B cell (primary cell): ENCODE measurements around the gene ANKRD23. TPM values are rescaled to one million over a fixed set of nuclear protein-coding genes. Genes with fewer than 3 reads are reported as not detected.

ENCODE experiments used
- ATAC-seq: fragments of 200-7000 bp; cut with Tn5 transposase; one replicate; pipeline ENCODE4 v1.10.0; 2021; ENCODE audit warnings: low read depth, mild to moderate bottlenecking, moderate number of reproducible peaks, moderate library complexity
- CTCF ChIA-PET: fragments of 350-600 bp; sonication (Branson Sonifier 250); formaldehyde crosslinking; loops from one replicate; lab custom pipeline; 2021; ENCODE audit warnings: antibody characterized with exemption, inconsistent platforms; lab: Charles Lee
- POLR2A ChIA-PET: fragments of 350-600 bp; sonication (Branson Sonifier 250); formaldehyde crosslinking; loops from one replicate; lab custom pipeline; 2021; ENCODE audit warnings: antibody characterized with exemption; lab: Charles Lee
- DNase-seq: peaks from one replicate; pipeline ENCODE4 v3.0.0; 2013
- H2AFZ ChIP-seq: 2 replicates; pipeline ENCODE4 v1.6.1; 2012; ENCODE audit warnings: mild to moderate bottlenecking, low read depth, low read length; ENCODE audit not compliant: insufficient read depth, poor library complexity, severe bottlenecking
- H3K27ac ChIP-seq, 2 donors: 1 replicate in 1 of 2; 2 replicates in 1 of 2; pipeline ENCODE4 v1.5.1; 2012 to 2013; ENCODE audit warnings: low read length in 2 of 2, mild to moderate bottlenecking in 2 of 2, moderate library complexity in 1 of 2
- H3K27me3 ChIP-seq, 4 experiments: fragments of 200-600 bp in 1 of 4; sonication (generic) in 1 of 4; replicated peaks in 1 of 4; 1 replicate in 2 of 4; 2 replicates in 2 of 4; pipeline versions ENCODE4 v1.6.1 to v1.7.0; 2013 to 2016; ENCODE audit warnings: low read length in 3 of 4, mild to moderate bottlenecking in 2 of 4, mixed read lengths in 1 of 4, moderate library complexity in 1 of 4; ENCODE audit not compliant: insufficient read depth in 4 of 4, control insufficient read depth in 3 of 4; ENCODE audit errors: control extremely low read depth in 1 of 4
- H3K36me3 ChIP-seq, 2 experiments: replicated peaks in 1 of 2; 1 replicate in 1 of 2; 2 replicates in 1 of 2; pipeline versions ENCODE4 v1.6.1 to v1.7.1; 2013; ENCODE audit warnings: low read length in 1 of 2; ENCODE audit not compliant: insufficient read depth in 2 of 2, control insufficient read depth in 1 of 2; ENCODE audit errors: control extremely low read depth in 1 of 2, extremely low read depth in 1 of 2
- H3K4me1 ChIP-seq, 2 donors: fragments of 200-600 bp in 1 of 2; sonication (generic) in 1 of 2; 1 replicate in 1 of 2; 2 replicates in 1 of 2; pipeline versions ENCODE4 v1.5.1 to v1.6.1; 2013 to 2017; ENCODE audit warnings: low read length in 2 of 2; ENCODE audit not compliant: control insufficient read depth in 2 of 2, insufficient read depth in 2 of 2
- H3K4me2 ChIP-seq: replicated peaks from 2 replicates; pipeline ENCODE3; 2012; ENCODE audit warnings: mild to moderate bottlenecking, low read depth, low read length; ENCODE audit not compliant: poor library complexity, severe bottlenecking
- H3K4me3 ChIP-seq, 5 experiments: fragments of 200-600 bp in 1 of 5; sonication (generic) in 1 of 5; 1 replicate in 3 of 5; 2 replicates in 2 of 5; pipeline versions ENCODE4 v1.5.1 to v1.7.0; 2011 to 2016; ENCODE audit warnings: low read length in 4 of 5, mild to moderate bottlenecking in 4 of 5, low read depth in 2 of 5, control low read depth in 1 of 5, moderate library complexity in 1 of 5; ENCODE audit not compliant: insufficient read depth in 1 of 5; ENCODE audit errors: control extremely low read depth in 1 of 5, extremely low read depth in 1 of 5
- H3K79me2 ChIP-seq: fragments of 200-600 bp; sonication (generic); one replicate; pipeline ENCODE4 v1.6.0; 2016; ENCODE audit warnings: low read length; ENCODE audit not compliant: control insufficient read depth, insufficient read depth
- H3K9ac ChIP-seq: fragments of 200-600 bp; sonication (generic); 2 replicates; pipeline ENCODE4 v1.6.1; 2017; ENCODE audit warnings: mild to moderate bottlenecking, low read length, moderate library complexity
- H3K9me3 ChIP-seq, 3 donors: one replicate each; pipeline versions ENCODE4 v1.6.1 to v1.7.1; 2013; ENCODE audit warnings: low read length in 2 of 3; ENCODE audit not compliant: control insufficient read depth in 2 of 3, insufficient read depth in 1 of 3; ENCODE audit errors: control extremely low read depth in 1 of 3
- H4K20me1 ChIP-seq: 2 replicates; pipeline ENCODE4 v1.6.0; 2012; ENCODE audit warnings: mild to moderate bottlenecking, low read length; ENCODE audit not compliant: insufficient read depth, control insufficient read depth, poor library complexity, severe bottlenecking
- H3K27ac Mint-ChIP-seq: one replicate; pipeline ENCODE4 v1.8.0; 2021; ENCODE audit warnings: mixed read lengths
- H3K27me3 Mint-ChIP-seq: one replicate; pipeline ENCODE4 v1.8.0; 2021; ENCODE audit warnings: mixed read lengths
- H3K4me1 Mint-ChIP-seq: one replicate; pipeline ENCODE4 v1.8.0; 2021; ENCODE audit warnings: mixed read lengths
- H3K4me3 Mint-ChIP-seq: one replicate; pipeline ENCODE4 v1.8.0; 2021; ENCODE audit warnings: mixed read lengths
- H3K9me3 Mint-ChIP-seq: one replicate; pipeline ENCODE4 v1.8.0; 2022; ENCODE audit warnings: mixed read lengths; ENCODE audit not compliant: insufficient read depth
- CTCF ChIP-seq: fragments of 200-600 bp; IDR thresholded peaks from one replicate; pipeline ENCODE4 v1.8.0; 2022; ENCODE audit warnings: antibody characterized with exemption, mild to moderate bottlenecking
- EZH2 ChIP-seq: IDR thresholded peaks from 2 replicates; pipeline ENCODE4 v1.6.1; 2012; ENCODE audit warnings: borderline replicate concordance, low read depth, mild to moderate bottlenecking, moderate library complexity, low read length; ENCODE audit not compliant: insufficient read depth, poor library complexity, severe bottlenecking
- WGBS: methylation state at CpG from one replicate; pipeline ENCODE4 v1.1.5; 2013; ENCODE audit warnings: missing lambda C conversion rate; ENCODE audit not compliant: insufficient coverage; 5-methylcytosine and 5-hydroxymethylcytosine counted together
- intact Hi-C: fragments of 100-400 bp; cut with micrococcal nuclease; formaldehyde crosslinking; loops from one replicate; pipeline ENCODE4 v1.10.0; 2022
- polyA plus RNA-seq: library from polyadenylated mRNA; depleted of rRNA; stranded (reverse); fragments of >200 nt; gene quantifications from 2 replicates; pipeline ENCODE4 v1.2.3, GENCODE V29; 2012
- total RNA-seq, 2 donors: library from RNA; stranded (reverse); fragments of 120-200 nt in 1 of 2; gene quantifications; 1 replicate in 1 of 2; 2 replicates in 1 of 2; pipeline versions ENCODE4 v1.2.3 to v1.2.4, GENCODE V29; 2013 to 2022

ANKRD23 gene
- total and polyA plus RNA-seq, 2 donors (not counting 1 experiment from before 2014, with no cell fraction given), result 8.8 to 11.3 TPM

GRCh38 chr2:96816127-96816835 lies 27.5 kb downstream of the ANKRD23 start, which contains the start of gene CNNM3:
Gene CNNM3 (plus strand): TSS chr2:96816268. CDS start chr2:96816278, 10 bp downstream.
- intact Hi-C loops, result loop anchor here (1.0 to 5.0 kb wide), 8 partner anchors 10 to 479 kb away; partner anchors contain the start of genes ANKRD39, ARID5A, CNNM4 and KANSL3
- Mint-ChIP-seq H3K9me3 (no peaks in the 10 kb centered on the region), H3K4me3 (peak within 1 kb of the TSS; percentile 93), H3K4me1 (peaks cover 57% of the 10 kb centered on the region), H3K27me3 (no peaks in the 10 kb centered on the region), H3K27ac (peak within 1 kb of the TSS; percentile 93)
- Histone ChIP-seq H3K36me3 (peaks cover 0 to 13% of the 10 kb centered on the region in 2 experiments), H3K27me3 (no peaks in the 10 kb centered on the region), H4K20me1 (peaks cover 43% of the 10 kb centered on the region), H3K9ac (peak within 1 kb of the TSS; percentile 89), H3K4me2 (peak within 1 kb of the TSS; percentile 87), H3K4me1 (peaks cover 34 to 37% of the 10 kb centered on the region in 2 donors), H3K4me3 (peak within 1 kb of the TSS; percentile 59 to 95 (median 81)), H3K9me3 (no peaks in the 10 kb centered on the region), H2AFZ (peak within 1 kb of the TSS; percentile 99), H3K27ac (peak within 1 kb of the TSS; percentile 19 to 76), H3K79me2 (peaks cover 45% of the 10 kb centered on the region)
- TF ChIP-seq EZH2, result no peak
- TF ChIP-seq CTCF, result peak; percentile 73
- ATAC-seq, result peak; percentile 91
- under 1% methylated on average over 103 of the region's 103 CpGs for WGBS
- POLR2A ChIA-PET, result interaction anchor here (0.5 to 2.3 kb wide), 9 partner anchors 10 to 670 kb away, joined by 3 to 14 read pairs (median 6); partner anchors contain the start of genes ANKRD39, CNNM4 and KANSL3
- CTCF ChIA-PET, result interaction anchor here (0.7 to 3.8 kb wide), 14 partner anchors 10 to 608 kb away, joined by 3 to 29 read pairs (median 4); partner anchors contain the start of genes ANKRD39, CNNM4 and STARD7
- DNase-seq, result peak; percentile 96
